Forelimb muscle (tissue), 1 donor: ENCODE data around the gene EXD3. TPM values are rescaled to one million over a fixed set of nuclear protein-coding genes. Genes with fewer than 3 reads are reported as not detected.
A peak's percentile ranks its signal among the peaks of the same experiment; 100 is the strongest.

Source experiments
- DNase-seq: peaks from one replicate; pipeline ENCODE4 v3.0.0-alpha.2; 2013; ENCODE audit warnings: low read depth
- polyA plus RNA-seq: library from polyadenylated mRNA; unstranded; fragments of 120-200 nt; gene quantifications from one replicate; pipeline ENCODE4 v1.2.1, GENCODE V29; 2013; ENCODE audit not compliant: insufficient read length

EXD3 gene
- polyA plus RNA-seq, 1 donor, result 13.0 TPM

DNA sequence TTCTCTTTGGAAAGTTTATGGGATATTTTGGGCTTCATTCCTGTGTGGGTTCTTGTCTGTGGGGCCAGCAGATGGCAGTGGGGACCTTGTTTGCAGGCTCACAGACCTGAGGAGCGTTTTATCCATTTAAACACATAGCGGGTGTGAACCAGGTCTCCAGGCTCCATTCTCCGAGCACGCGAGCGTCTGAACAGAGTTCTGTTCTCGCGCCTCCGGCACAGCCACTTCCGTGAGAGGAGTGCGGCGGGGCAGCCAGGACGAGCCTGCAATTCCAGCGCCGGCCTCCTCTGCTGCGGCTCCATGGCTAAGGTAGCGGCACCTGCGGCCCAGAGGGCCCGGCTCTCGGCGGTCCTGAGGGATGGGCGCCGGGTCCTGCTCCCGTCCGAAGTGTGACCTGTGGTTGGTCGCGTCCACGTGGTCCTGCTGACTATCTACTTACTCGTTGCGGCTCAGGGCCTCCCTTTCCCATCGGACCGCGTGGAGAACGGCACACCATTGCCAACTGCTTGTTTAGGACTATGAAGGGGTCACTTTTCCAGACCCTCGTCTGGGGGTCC, 128.2 kb downstream of the EXD3 start:
- no peak for DNase-seq

DNA sequence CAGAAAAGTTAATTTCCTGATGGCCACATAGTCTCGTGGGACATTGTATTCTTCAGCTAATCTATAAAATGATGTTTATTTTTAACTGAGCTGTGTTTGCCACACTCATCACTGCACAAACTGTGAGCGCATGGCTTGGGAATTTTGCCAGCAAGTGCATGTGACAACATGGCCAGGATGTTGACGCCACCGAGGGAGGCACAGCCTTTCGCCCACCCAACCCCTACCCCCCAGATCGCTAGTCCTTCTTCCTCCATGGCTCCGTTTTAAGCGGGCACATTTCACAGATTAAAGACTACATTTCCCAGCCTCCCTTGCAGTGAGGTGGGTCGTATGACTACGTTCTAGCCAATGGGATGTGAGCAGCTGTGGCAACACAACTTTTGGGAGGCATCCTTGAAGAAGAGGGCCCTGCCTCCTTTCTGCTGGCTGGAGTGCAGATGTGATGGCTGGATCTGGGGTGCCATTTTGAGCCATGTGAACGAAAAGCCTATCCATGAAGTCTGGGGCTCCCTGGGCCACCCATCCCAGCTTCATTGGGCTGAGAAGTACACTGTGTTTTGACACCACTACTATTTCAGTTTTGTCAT, 128.8 kb downstream of the EXD3 start:
- no peak for DNase-seq

DNA sequence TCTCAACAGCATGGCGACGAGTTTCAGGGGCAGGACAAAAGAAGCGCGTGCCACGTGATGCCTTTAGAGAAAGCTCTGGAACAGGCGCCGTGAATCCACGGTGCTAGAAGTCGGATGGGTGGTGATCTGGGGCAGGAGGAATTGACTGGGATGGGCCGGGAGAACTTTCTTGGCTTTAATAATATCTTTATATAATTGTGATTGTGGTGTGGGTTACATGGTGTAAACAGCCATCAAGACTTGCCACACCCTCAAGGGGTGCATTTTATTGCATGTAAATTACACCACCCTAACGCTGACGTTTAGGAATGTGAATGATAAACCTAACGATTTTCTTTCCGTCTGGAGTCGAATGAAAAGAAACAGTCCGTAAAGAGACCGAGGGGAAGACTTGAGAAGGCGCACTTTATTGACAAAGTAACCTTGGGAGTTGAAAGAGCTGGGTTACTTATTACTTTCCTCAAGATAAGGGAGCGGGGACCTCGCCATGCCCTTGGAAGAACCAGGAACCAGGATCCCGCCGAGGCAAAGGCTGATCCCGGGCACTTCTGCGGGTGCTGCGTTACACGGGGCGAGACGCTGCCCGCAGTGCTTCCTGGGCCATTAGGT, 129.4 kb downstream of the EXD3 start:
- DNase-seq, result no peak

DNA sequence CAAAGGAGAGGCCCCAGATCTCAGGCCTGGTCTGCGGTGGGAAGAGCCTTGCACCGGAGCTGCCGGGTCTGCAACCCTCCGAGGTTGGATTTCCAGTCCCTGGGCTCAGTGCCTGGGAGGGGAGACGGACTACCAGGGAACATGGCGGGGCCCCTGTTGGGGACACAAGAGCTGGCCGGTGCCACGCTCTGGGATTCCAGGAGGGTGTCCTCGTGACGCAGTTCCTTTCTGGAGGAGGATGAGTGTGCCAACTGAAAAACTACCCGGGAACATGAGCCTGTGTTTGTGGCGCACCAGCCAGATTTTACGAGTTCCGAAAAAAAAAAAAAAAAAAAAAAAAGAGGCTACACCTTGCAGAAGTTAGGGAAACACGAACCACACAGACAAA, 129.9 kb downstream of the EXD3 start:
- DNase-seq, result no peak

DNA sequence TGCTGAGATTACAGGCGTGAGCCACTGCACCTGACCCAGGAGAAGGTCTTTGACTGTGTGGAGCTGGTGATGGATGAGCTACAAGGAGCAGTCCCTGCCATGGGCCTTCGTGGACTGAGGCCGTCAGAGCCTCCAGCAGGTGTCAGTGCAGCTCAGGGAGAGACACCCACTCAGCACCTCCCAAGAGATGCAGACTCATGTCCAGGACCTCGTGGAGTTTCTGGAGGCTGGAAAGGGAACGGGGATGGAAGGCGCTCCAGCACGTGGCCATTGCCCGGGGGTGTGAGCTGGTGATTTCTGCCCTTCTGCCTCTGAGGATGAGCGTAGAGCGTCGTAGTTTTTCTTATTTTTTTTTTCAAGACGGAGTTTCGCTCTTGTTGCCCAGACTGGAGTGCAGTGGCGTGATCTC, 136.0 kb downstream of the EXD3 start:
- DNase-seq, result no peak

DNA sequence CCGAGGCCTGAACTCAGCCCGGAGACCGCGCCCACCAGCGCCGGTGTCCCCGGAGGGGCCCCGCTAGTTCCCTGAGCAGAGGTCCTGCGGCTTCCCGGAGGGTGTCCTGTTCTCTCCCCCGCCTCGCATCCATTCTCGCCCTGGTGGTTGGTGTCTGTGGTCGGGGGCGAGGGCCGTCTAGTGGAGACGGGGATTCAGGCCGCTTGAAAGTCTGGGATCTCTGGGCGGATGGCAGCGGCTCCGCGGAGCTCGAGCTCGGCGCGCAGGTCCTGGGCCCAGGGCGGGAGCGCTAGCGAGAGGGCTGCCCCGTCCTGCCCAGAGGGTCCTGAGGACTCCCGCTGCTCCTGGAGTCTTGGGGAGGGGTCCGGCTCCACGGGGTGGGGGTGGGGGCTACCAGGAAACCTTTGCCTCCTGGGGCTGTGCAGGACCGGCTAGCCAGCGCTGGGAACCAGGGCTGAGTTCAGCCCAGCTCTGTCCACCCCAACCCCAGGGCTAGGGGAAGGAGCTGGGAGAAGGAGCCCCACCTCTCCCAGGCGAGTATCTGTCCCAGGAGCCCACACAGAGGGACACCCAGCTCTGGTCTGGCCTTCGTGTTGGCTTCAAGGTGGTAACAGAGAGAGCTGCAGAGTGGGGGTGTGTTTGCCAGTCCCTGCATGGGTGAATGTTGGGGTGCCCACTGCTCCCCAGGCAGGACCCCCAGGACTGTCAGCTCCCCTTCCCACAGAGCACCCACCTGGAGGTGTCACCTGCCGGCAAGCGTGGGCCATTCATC, 141.4 kb downstream of the EXD3 start:
- no peak for DNase-seq

DNA sequence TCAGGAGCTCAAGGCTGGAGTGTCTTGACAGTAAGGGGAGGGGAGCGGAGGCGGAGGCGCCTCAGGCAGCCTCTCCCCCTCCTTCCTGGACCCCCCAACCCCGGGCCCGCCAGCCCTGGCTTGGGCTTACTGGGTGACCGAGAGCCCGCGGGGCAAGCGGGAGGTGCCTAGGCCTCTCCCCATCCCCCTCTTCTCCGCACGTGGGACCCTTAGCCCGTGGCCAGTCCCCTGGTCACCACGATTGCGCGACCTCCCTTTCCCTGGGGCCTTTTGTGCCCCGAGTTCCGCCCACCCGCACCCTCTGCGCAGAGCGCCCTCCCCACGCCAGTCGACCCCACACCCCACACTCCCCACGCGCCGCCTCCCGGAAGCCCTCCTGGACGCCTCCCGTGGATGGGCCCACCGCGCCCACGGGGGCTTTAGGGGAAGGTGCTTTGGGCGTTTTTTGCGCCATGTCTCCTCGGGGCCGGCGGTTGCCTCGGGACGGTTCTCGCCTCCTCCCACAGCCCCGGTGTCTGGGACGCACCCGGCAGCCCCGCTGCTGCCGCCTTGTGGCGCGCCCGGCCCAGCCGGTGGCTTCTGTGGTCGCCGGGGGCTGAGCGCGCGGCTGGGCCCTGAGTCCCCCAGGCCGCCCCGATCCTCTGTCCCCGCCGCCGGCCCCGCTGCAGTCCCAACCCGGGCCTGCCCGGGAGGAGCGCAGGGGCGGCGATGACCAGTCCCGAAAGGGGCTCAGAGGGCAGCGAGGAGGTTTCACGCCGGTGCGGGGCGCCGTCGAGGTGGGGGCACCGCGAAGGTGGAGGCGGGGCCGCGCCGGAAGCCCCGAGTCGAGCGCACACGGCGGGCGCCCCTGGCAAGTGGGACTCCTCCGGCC, 142.3 kb downstream of the EXD3 start:
- no peak for DNase-seq

DNA sequence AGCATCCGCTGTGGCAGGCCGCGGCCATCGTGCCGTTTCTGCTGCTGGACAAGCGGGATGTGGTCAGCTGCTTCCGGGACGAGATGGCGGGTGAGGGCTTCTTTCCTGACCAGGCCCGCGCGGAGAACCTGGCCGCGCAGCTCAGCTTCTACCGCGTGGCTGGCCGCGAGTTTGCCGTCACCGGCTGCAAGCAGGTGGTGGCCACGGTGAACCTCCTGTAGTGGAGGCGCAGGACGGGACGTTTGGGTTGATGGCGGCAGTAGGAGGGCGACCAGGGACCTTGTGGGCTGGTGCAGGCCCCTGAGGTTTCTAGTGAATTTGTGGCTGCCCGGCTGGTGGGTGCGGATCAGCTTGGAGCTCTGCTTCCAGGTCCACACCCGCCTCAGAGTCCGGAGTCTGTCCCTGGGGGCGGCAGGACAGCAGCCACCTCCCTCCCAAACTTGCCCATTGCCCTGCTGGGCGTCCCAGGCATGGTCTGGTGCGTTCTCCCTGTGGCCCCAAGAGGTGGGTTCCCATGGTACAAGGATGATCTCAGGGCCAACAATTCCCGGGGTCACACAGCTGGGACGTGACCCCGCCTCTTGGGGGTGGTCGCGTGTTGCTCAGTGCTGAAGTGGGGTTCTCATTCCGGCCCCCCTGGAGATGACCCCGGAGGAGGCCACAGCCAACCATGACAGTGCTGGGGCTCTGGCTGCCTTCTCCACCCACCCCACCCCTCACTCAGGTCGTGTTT, 143.1 kb downstream of the EXD3 start:
- DNase-seq, result no peak

DNA sequence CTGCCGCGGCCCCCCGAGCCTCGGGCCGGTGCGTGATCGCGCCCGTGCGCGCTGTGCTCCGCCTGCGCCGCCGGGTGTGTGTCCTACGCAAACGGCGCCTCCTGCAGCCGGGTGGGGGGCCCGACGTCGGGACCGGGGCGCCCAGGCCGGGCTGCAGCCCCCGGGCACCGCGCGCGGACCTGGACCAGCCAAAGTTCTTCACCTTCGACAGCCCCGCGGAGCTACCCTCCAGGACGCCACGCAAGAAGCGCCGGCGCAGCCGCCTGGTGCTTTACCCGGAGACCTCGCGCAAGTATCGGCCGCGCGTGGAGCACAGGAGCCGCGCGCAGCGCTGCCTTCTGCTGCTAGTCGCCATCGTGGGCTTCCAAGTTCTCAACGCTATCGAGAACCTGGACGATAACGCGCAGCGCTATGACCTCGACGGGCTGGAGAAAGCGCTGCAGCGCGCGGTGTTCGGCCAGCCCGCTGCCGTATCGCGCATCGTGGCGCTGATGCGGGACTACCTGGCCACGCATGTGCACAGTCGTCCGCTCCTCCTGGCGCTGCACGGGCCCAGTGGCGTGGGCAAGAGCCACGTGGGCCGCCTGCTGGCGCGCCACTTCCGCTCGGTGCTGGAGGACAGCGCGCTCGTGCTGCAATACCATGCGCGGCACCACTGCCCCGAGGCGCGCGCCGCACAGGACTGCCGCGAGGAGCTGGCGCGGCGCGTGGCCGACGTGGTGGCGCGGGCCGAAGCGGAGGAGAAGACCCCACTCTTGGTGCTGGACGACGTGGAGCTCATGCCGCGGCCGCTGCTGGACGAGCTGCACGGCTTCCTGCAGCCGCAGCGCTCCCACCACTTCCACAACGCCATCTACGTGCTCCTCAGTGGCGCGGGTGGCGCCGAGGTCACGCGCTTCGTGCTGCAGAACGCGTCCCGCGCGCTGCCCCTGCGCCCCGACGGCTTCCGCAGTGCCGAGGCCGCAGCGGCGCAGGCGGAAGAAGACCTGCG, 143.9 kb downstream of the EXD3 start:
- DNase-seq, result no peak

DNA sequence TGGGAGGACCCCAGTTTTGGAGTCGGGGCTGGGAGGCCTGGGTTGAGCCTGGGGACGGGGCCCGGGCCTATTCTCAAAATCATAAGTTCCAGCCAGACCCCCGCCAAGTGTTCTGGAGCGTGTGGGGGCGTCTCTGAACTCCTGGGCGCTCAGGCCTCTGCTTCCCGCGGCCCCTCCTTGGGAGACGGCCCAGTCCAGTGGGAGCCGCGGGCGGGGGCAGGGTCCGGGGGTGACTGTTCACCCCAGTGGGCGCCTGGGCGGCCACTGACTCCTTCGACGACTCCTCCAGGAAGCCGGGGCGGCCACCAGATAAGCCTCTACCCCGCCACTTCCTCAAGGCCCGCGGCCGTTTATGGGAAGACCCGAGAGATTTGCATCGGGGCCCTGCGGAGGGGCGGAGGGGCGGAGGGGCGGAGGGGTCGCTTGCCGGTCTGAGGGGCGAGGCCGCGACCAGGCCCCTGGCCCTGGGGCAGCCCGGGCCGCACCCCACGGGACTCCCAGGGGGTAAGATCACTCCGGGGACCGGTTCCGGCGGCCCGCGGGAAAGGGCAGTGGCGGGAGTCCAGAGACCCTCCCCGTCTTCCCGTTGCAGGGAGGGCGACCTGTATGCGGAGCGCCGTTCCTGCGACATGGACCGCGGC, 144.8 kb downstream of the EXD3 start:
- no peak for DNase-seq

DNA sequence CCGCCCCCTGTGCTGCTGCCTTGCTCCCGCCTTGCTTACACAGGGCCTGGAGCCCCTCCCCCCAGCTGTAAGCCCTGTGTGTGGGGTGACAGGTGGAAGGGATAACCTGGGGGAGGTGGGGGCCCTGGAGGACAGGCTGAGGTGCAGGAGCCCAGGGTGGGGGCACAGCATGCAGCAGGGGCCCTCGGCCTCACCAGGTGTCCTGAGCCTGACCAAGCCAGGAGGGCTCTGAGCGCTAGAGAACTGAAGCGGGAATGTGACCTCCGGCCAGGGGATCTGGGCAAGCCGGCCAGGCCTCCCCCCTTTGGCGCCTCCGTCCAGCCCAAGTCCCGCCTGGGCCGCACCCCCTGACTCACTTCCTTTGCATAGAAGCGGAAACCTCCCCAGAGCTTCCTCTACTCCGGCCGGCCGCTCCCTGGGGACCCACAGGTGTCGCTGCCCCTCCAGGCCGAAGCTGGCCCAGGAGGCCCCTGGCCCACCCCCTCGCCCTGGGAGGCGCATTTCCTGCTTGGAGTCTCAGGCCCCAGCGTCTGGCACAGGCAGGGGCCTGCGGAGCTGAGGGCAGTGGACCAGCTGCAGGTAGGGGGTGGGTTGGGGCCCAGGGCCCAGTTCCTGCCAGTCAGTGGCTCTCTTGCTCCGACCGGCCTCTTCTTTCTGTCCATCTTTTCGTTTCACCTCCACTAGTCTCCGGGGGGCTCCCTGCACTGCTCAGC, 145.5 kb downstream of the EXD3 start, which contains the start of gene TOR4A:
Gene TOR4A, plus strand, starts transcription at position 398 of the 713 bp plus-strand sequence. CDS start 964 bp downstream, outside the sequence.
- DNase-seq, result no peak

DNA sequence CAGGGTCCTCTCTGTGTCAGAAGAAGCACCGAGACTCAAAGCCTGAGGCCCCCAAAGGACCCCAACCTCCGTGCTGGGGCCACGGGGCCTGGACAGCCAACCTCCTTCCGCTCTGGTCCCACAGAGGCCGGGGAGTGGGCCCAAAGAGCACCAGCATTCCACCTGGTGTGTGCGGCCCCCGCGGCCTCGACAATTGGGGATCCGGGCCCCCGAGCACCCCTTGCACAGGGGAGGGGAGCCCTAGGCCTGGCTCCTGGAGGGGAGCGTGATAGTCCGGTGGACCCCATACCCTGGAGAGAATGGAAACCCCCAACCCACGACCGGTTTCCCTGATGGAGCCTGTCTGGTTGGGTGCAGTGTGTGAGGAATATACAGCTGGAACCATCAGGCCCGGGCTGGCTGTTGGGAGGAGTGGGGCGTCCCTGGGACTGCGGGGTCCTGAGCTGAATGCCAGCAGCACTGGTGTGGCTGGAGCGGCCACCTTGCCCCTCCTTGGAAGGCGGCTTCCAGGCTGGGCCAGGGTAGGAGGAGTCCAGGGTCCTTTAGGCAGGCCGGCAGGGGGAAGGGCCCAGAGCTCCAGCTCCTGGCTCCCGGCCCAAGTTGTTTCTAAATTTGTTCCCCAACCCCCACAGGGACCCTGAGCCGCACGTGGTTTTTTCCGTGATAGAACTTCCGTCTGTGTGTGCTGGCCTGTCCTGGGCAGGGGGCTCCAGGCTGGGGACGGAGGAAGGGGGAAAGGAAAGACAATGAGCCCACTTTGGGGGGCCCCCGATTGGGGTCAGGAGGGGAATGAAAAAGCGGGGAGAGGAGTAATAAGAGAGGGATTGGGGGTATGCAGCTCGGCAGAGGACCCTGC, 146.3 kb downstream of the EXD3 start:
- DNase-seq, result peak; percentile 65

DNA sequence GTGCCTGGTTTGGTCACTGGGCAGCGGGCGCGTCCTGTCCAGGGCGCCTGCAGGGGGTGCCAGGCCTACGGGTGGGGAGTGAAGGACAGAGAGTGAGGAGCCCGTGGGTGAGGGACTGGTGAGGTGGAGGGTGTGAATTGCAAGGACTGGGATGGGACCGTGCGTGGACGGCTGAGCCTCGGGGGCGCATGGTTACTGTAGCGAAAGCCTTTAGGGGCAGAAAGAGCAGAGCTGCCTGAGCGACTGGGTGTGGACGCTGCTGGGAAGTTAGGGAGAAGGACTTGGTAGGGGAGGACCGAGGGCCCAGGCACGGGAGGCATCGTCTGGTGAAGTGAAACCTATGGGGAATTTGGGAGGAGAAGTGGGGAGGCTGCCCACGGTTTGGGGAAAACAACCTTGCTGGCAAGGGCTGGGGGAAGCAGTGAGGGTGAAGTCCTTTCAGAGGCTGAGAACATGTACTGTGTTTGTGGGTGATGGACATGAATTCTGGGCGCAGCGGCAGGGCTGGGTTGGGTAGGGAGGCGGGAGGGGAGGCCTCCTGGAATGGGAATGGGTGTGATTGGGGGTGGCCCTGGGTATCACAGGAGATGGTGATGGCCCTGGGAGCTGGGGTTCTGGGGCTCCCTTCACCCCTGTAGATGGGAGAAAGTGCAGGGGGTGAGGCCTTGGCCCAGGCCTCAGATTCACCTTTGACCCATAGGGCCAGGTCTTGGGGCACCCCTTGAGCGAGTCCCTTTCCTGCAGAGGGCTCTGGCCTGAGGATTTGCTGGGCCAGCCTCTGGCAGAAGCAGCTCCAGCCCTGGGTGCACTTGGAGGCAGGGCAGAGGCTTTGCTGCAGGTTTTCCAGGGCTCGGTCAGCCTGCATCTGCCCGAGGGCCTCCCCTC, 147.1 kb downstream of the EXD3 start:
- no peak for DNase-seq

DNA sequence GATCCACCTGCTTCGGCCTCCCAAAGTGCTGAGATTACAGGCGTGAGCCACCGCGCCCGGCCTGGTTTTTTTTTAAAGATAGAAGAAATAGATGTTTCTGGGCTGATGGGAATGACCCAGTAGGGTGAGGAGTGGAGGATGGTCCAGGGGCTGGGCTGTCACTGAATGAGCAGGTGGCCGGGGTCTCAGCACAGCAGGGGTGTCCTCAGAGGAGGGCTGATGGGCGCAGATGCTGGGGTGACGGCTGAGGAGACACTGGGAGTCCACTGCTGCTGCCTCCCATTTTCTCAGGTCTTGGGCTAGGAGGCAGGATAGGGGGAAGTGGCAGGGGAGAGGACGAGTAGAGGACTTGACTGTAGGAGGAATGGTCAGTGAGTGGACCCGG, 147.8 kb downstream of the EXD3 start:
- DNase-seq, result no peak

DNA sequence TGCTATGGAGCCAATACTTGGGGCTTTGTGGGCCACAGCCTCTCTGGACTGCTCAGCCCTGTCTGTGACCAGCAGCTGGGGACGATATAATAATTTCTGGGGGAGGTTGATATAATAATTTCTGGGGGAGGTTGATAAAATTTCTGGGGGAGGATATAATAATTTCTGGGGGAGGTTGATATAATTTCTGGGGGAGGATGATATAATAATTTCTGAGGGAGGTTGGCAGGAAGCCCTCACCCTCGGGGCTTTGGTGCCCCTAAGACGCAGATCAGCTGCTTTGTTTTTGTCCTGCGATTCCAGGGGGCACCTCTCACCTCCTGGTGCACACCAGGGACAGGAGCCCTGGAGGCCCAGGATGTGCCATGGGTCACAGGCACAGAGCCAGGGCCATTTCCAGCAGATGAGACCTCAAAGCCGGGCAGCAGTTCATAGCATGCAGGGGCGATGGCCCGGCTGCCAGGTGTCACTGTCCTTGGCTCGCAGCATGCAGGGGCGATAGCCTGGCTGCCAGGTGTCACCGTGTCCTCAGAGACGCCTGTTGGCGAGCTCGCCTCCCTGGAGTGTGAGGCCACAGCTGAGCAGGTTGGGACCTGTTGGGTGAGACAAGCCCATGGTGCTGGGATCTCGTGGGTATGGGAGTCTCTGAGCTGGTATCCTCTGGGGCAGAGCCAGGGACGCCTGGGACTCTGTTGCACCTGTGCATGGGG, 149.2 kb downstream of the EXD3 start:
- DNase-seq, result no peak

DNA sequence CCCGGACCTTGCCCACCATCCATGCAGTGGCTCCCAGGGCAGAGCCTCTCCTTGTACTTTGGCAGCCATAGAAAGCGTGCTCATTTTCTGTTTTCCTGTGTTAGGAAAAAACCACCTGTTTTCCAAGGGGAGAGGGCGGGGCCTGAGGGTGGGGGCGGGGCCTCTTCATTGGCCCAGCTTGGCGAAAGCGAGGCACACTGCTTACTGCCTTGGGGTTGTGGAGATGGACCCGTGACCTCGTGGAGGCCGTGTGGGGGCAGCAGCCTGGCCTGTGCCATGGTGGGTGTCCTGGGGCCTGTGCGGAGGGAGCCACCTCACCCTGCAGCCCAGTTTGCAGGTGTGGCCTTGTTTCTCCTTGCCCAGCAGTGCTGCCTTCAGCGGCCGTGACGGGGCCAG, 149.9 kb downstream of the EXD3 start:
- no peak for DNase-seq
